Measurements from ENCODE around the gene VPS8.

Gene VPS8

GRCh38 chr3:184814214-184814613 lies 2.2 kb downstream of the VPS8 start:
- H3K4me3 ChIP-seq (ENCODE audit: insufficient read depth, low read length, poor library complexity, severe bottlenecking): no peak overlapping the region
- H2AFZ ChIP-seq (ENCODE audit: low read depth, low read length, severe bottlenecking): no peak overlapping the region
- H3K27me3 ChIP-seq (ENCODE audit: low read length): no peaks in the 10 kb centered on the region
- H3K9me2 ChIP-seq (replicated peaks; ENCODE audit: insufficient read depth, low read length): no peaks in the 10 kb centered on the region
- H3K9ac ChIP-seq (ENCODE audit: low read length): no peak overlapping the region
- no peak overlapping the region for H3K4me2 ChIP-seq (ENCODE audit: low read depth, low read length, poor library complexity, severe bottlenecking)
- H3K79me2 ChIP-seq (ENCODE audit: insufficient read depth, low read length): peaks cover 8% of the 10 kb centered on the region; the same call in 1 of the 2 replicates
- no peaks in the 10 kb centered on the region for H3K9me3 ChIP-seq (ENCODE audit: insufficient read depth, low read length)
- no peaks in the 10 kb centered on the region for H3K36me3 ChIP-seq (ENCODE audit: low read length)
- no peak for TF ChIP-seq EZH2phosphoT487 (conservative IDR thresholded peaks at IDR 0.05; ENCODE audit: low read length)
- TF ChIP-seq, protein P1, sequence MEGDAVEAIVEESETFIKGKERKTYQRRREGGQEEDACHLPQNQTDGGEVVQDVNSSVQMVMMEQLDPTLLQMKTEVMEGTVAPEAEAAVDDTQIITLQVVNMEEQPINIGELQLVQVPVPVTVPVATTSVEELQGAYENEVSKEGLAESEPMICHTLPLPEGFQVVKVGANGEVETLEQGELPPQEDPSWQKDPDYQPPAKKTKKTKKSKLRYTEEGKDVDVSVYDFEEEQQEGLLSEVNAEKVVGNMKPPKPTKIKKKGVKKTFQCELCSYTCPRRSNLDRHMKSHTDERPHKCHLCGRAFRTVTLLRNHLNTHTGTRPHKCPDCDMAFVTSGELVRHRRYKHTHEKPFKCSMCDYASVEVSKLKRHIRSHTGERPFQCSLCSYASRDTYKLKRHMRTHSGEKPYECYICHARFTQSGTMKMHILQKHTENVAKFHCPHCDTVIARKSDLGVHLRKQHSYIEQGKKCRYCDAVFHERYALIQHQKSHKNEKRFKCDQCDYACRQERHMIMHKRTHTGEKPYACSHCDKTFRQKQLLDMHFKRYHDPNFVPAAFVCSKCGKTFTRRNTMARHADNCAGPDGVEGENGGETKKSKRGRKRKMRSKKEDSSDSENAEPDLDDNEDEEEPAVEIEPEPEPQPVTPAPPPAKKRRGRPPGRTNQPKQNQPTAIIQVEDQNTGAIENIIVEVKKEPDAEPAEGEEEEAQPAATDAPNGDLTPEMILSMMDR (IDR thresholded peaks at IDR 0.05; ENCODE audit: insufficient read depth, low read length, poor library complexity, severe bottlenecking): no peak
- H4K20me1 ChIP-seq (ENCODE audit: low read depth, low read length): no peaks in the 10 kb centered on the region
- no peaks in the 10 kb centered on the region for H3F3A ChIP-seq (ENCODE audit: insufficient read depth)
- no peak overlapping the region for H3K27ac ChIP-seq (ENCODE audit: low read depth, low read length)

GRCh38 chr3:184815046-184815930 lies 3.3 kb downstream of the VPS8 start:
- H3K79me2 ChIP-seq (ENCODE audit: insufficient read depth, low read length): peaks cover 8% of the 10 kb centered on the region; the same call in 1 of the 2 replicates
- no peak for TF ChIP-seq EZH2phosphoT487 (conservative IDR thresholded peaks at IDR 0.05; ENCODE audit: low read length)
- TF ChIP-seq, protein P1 (IDR thresholded peaks at IDR 0.05; ENCODE audit: insufficient read depth, low read length, poor library complexity, severe bottlenecking): no peak
- no peaks in the 10 kb centered on the region for H3K9me3 ChIP-seq (ENCODE audit: insufficient read depth, low read length)
- no peak overlapping the region for H3K4me2 ChIP-seq (ENCODE audit: low read depth, low read length, poor library complexity, severe bottlenecking)
- no peaks in the 10 kb centered on the region for H3K27me3 ChIP-seq (ENCODE audit: low read length)
- H2AFZ ChIP-seq (ENCODE audit: low read depth, low read length, severe bottlenecking): no peak overlapping the region
- H3K27ac ChIP-seq (ENCODE audit: low read depth, low read length): no peak overlapping the region
- H3K9me2 ChIP-seq (replicated peaks; ENCODE audit: insufficient read depth, low read length): no peaks in the 10 kb centered on the region
- H3K36me3 ChIP-seq (ENCODE audit: low read length): no peaks in the 10 kb centered on the region
- no peaks in the 10 kb centered on the region for H4K20me1 ChIP-seq (ENCODE audit: low read depth, low read length)
- no peaks in the 10 kb centered on the region for H3F3A ChIP-seq (ENCODE audit: insufficient read depth)
- no peak overlapping the region for H3K4me3 ChIP-seq (ENCODE audit: insufficient read depth, low read length, poor library complexity, severe bottlenecking)
- H3K9ac ChIP-seq (ENCODE audit: low read length): no peak overlapping the region

GRCh38 chr3:184816614-184817013 lies 4.6 kb downstream of the VPS8 start:
- H3K9ac ChIP-seq (ENCODE audit: low read length): no peak overlapping the region
- H3K79me2 ChIP-seq (ENCODE audit: insufficient read depth, low read length): peaks cover 8% of the 10 kb centered on the region; the same call in 1 of the 2 replicates
- no peak overlapping the region for H2AFZ ChIP-seq (ENCODE audit: low read depth, low read length, severe bottlenecking)
- no peaks in the 10 kb centered on the region for H3K9me3 ChIP-seq (ENCODE audit: insufficient read depth, low read length)
- TF ChIP-seq, protein P1 (IDR thresholded peaks at IDR 0.05; ENCODE audit: insufficient read depth, low read length, poor library complexity, severe bottlenecking): no peak
- no peak for TF ChIP-seq EZH2phosphoT487 (conservative IDR thresholded peaks at IDR 0.05; ENCODE audit: low read length)
- no peaks in the 10 kb centered on the region for H3F3A ChIP-seq (ENCODE audit: insufficient read depth)
- no peaks in the 10 kb centered on the region for H4K20me1 ChIP-seq (ENCODE audit: low read depth, low read length)
- no peak overlapping the region for H3K27ac ChIP-seq (ENCODE audit: low read depth, low read length)
- H3K9me2 ChIP-seq (replicated peaks; ENCODE audit: insufficient read depth, low read length): no peaks in the 10 kb centered on the region
- H3K4me3 ChIP-seq (ENCODE audit: insufficient read depth, low read length, poor library complexity, severe bottlenecking): no peak overlapping the region
- no peaks in the 10 kb centered on the region for H3K27me3 ChIP-seq (ENCODE audit: low read length)
- no peak overlapping the region for H3K4me2 ChIP-seq (ENCODE audit: low read depth, low read length, poor library complexity, severe bottlenecking)
- H3K36me3 ChIP-seq (ENCODE audit: low read length): no peaks in the 10 kb centered on the region

Data from SU-DHL-6 (cell line).